Esophagus squamous epithelium (tissue), 5 donors: ENCODE results near the gene GPX3. TPM values are rescaled to one million over a fixed set of nuclear protein-coding genes. Genes with fewer than 3 reads are reported as not detected.

Experiments
- DNase-seq: peaks from one replicate; lab custom pipeline; 2025; lab: John Stamatoyannopoulos, UW
- H3K27ac ChIP-seq, 4 donors: fragments of 200-600 bp; sonication (generic); one replicate each; pipeline ENCODE4 v1.5.1; 2016 to 2019; ENCODE audit warnings: mild to moderate bottlenecking in 1 of 4
- H3K27me3 ChIP-seq, 4 donors: fragments of 200-600 bp; sonication (generic); 1 replicate in 3 of 4; 2 replicates in 1 of 4; pipeline versions ENCODE4 v1.5.1 to v1.6.0; 2017 to 2021; ENCODE audit warnings: antibody characterized with exemption in 1 of 4
- H3K36me3 ChIP-seq, 3 donors: fragments of 200-600 bp; sonication (generic); one replicate each; pipeline ENCODE4 v1.5.1; 2016 to 2019
- H3K4me1 ChIP-seq, 3 donors: fragments of 200-600 bp; sonication (generic); one replicate each; pipeline ENCODE4 v1.5.1; 2017 to 2019
- H3K4me3 ChIP-seq, 4 donors: fragments of 200-600 bp; sonication (generic); 1 replicate in 3 of 4; 2 replicates in 1 of 4; pipeline ENCODE4 v1.5.1; 2016 to 2019; ENCODE audit warnings: mild to moderate bottlenecking in 2 of 4, moderate library complexity in 1 of 4
- H3K9me3 ChIP-seq, 3 donors: fragments of 200-600 bp; sonication (generic); one replicate each; pipeline ENCODE4 v1.5.1; 2016 to 2019
- CTCF ChIP-seq, 6 experiments: fragments of 450-650 bp in 4 of 6; fragments of 200-600 bp in 2 of 6; sonication (generic) in 2 of 6; IDR thresholded peaks; one replicate each; pipeline ENCODE4 v1.5.1; 2016 to 2019; ENCODE audit warnings: antibody characterized with exemption in 6 of 6, mild to moderate bottlenecking in 4 of 6, moderate library complexity in 4 of 6
- POLR2A ChIP-seq, 4 donors: fragments of 450-650 bp; IDR thresholded peaks; one replicate each; pipeline ENCODE4 v1.6.1; 2017; ENCODE audit warnings: antibody characterized with exemption in 4 of 4, mild to moderate bottlenecking in 4 of 4, moderate library complexity in 3 of 4
- WGBS, 2 donors: methylation state at CpG; one replicate each; pipeline ENCODE4 v1.1.5; 2018; 5-methylcytosine and 5-hydroxymethylcytosine counted together
- intact Hi-C: fragments of 100-400 bp; cut with DNase I; formaldehyde crosslinking; loops from one replicate; pipeline ENCODE4 v1.15.0; 2022
- total RNA-seq, 4 donors: library from RNA; depleted of rRNA; stranded (reverse); fragments of >200 nt; gene quantifications; one replicate each; pipeline ENCODE4 v1.1.0, GENCODE V29; 2016
- donor health status: DM: yes; HTN: yes; CAD: no.

The GPX3 gene
- total RNA-seq, 4 donors from 2014 or later, result 166 to 1,028 (median 489) TPM

GRCh38 chr5:151031554-151031953 is 11.2 kb downstream of the GPX3 start:
- no peaks in the 10 kb centered on the region for H3K27me3 ChIP-seq
- peaks cover 0 to 48% (median 23%) of the 10 kb centered on the region in 3 donors for H3K4me1 ChIP-seq
- no peak overlapping the region for H3K4me3 ChIP-seq
- intact Hi-C loops, result no loop called here
- peaks cover 23 to 100% (median 63%) of the 10 kb centered on the region in 3 donors for H3K36me3 ChIP-seq
- H3K27ac ChIP-seq, result peak overlapping the region in 3 of 4 donors; percentile 77 to 90 (median 89)
- TF ChIP-seq POLR2A (IDR thresholded peaks at IDR 0.05) (no peak), CTCF (IDR thresholded peaks at IDR 0.05) (no peak)
- no peaks in the 10 kb centered on the region for H3K9me3 ChIP-seq
- 91 to 94% methylated on average over 11 of the region's 11 CpGs for WGBS, 2 donors
- no peak for DNase-seq

GRCh38 chr5:151033217-151033934 is 13.0 kb downstream of the GPX3 start:
- DNase-seq, result no peak
- TF ChIP-seq POLR2A (IDR thresholded peaks at IDR 0.05), result no peak
- no peak for TF ChIP-seq CTCF (IDR thresholded peaks at IDR 0.05)
- peaks cover 29 to 100% (median 51%) of the 10 kb centered on the region in 3 donors for H3K36me3 ChIP-seq
- no peak overlapping the region for H3K4me3 ChIP-seq
- H3K9me3 ChIP-seq, result no peaks in the 10 kb centered on the region
- H3K27ac ChIP-seq, result peak overlapping the region in 2 of 4 donors; percentile 22 to 29
- no peaks in the 10 kb centered on the region for H3K27me3 ChIP-seq
- peaks cover 0 to 50% (median 25%) of the 10 kb centered on the region in 3 donors for H3K4me1 ChIP-seq
- 86 to 91% methylated on average over 4 to 6 of the region's 14 CpGs for WGBS, 2 donors
- intact Hi-C loops, result no loop called here

GRCh38 chr5:151034422-151035379 is 14.3 kb downstream of the GPX3 start:
- Histone ChIP-seq H3K9me3 (no peaks in the 10 kb centered on the region), H3K27ac (peak overlapping the region in 2 of 4 donors; percentile 9 to 14), H3K4me3 (no peak overlapping the region), H3K27me3 (no peaks in the 10 kb centered on the region), H3K4me1 (peaks cover 0 to 50% (median 36%) of the 10 kb centered on the region in 3 donors), H3K36me3 (peaks cover 38 to 100% (median 42%) of the 10 kb centered on the region in 3 donors)
- WGBS, 2 donors, result 85 to 91% methylated on average over 14 to 19 of the region's 19 CpGs
- no peak for DNase-seq
- intact Hi-C loops, result no loop called here
- no peak for TF ChIP-seq CTCF (IDR thresholded peaks at IDR 0.05)
- TF ChIP-seq POLR2A (IDR thresholded peaks at IDR 0.05), result no peak

GRCh38 chr5:151036556-151036955 is 16.2 kb downstream of the GPX3 start:
- DNase-seq, result no peak
- H3K27me3 ChIP-seq, result no peaks in the 10 kb centered on the region
- no peak overlapping the region for H3K4me3 ChIP-seq
- H3K9me3 ChIP-seq, result no peaks in the 10 kb centered on the region
- 84 to 91% methylated on average over 4 to 5 of the region's 6 CpGs for WGBS, 2 donors
- peaks cover 34 to 100% (median 38%) of the 10 kb centered on the region in 3 donors for H3K36me3 ChIP-seq
- intact Hi-C loops, result no loop called here
- peaks cover 0 to 53% (median 43%) of the 10 kb centered on the region in 3 donors for H3K4me1 ChIP-seq
- H3K27ac ChIP-seq, result peak overlapping the region in 2 of 4 donors; percentile 88 to 89
- TF ChIP-seq POLR2A (IDR thresholded peaks at IDR 0.05) (no peak), CTCF (IDR thresholded peaks at IDR 0.05) (no peak)
